GM18507 (cell line): ENCODE measurements around the gene GPC6.
"Not testable (repeated sequence)": the region's sequence is repeated elsewhere in the genome, so short reads cannot be mapped to it uniquely, and the experiment has no call there.

ENCODE experiments used
- DNase-seq: peaks from one replicate; pipeline ENCODE4 v3.0.0; 2011; ENCODE audit warnings: low read depth; ENCODE audit not compliant: insufficient read length; ENCODE audit errors: extremely low spot score
- FAIRE-seq: peaks from 2 replicates; lab custom pipeline; 2011; peaks lifted over from hg19 to GRCh38; lab: Jason Lieb, UNC

Gene GPC6

GRCh38 chr13:93305886-93306285, 79.3 kb downstream of the GPC6 start:
- FAIRE-seq (no peak), DNase-seq (no peak)

- FAIRE-seq, result no peak
These were observed 80.5 kb downstream of the GPC6 start for GRCh38 chr13:93307136-93307535.

GRCh38 chr13:93307651-93308050, 81.0 kb downstream of the GPC6 start:
- no peak for DNase-seq
- no peak for FAIRE-seq

More at GRCh38 chr13:93307136-93307535, 80.5 kb downstream of the GPC6 start:
- DNase-seq, result no peak

- no peak for FAIRE-seq
- DNase-seq, result no peak
These were observed 83.4 kb downstream of the GPC6 start for GRCh38 chr13:93309886-93310523.

GRCh38 chr13:93316841-93317240, 90.2 kb downstream of the GPC6 start:
- DNase-seq (no peak), FAIRE-seq (no peak)

GRCh38 chr13:93318534-93319254, 92.1 kb downstream of the GPC6 start:
- DNase-seq, result no peak
- no peak for FAIRE-seq

GRCh38 chr13:93320942-93321341, 94.3 kb downstream of the GPC6 start:
- DNase-seq (no peak), FAIRE-seq (no peak)

GRCh38 chr13:93323880-93324279, 97.3 kb downstream of the GPC6 start:
- FAIRE-seq, DNase-seq: not testable (repeated sequence)

- FAIRE-seq, result no peak
- DNase-seq, result no peak
These were observed 99.0 kb downstream of the GPC6 start for GRCh38 chr13:93325303-93326233.

- no peak for FAIRE-seq
These were observed 99.7 kb downstream of the GPC6 start for GRCh38 chr13:93326234-93326811.

GRCh38 chr13:93328943-93329342, 102.3 kb downstream of the GPC6 start:
- DNase-seq (no peak), FAIRE-seq (no peak)

More at GRCh38 chr13:93326234-93326811, 99.7 kb downstream of the GPC6 start:
- no peak for DNase-seq

GRCh38 chr13:93336728-93337127, 110.1 kb downstream of the GPC6 start:
- no peak for DNase-seq
- FAIRE-seq, result no peak

GRCh38 chr13:93338030-93338429, 111.4 kb downstream of the GPC6 start:
- DNase-seq, result no peak
- FAIRE-seq, result no peak

GRCh38 chr13:93338906-93339305, 112.3 kb downstream of the GPC6 start:
- DNase-seq, result no peak
- FAIRE-seq, result no peak

- FAIRE-seq (no peak), DNase-seq (no peak)
These were observed 112.9 kb downstream of the GPC6 start for GRCh38 chr13:93339550-93339949.

GRCh38 chr13:93341517-93341916, 114.9 kb downstream of the GPC6 start:
- DNase-seq (no peak), FAIRE-seq (no peak)

GRCh38 chr13:93343097-93343496, 116.5 kb downstream of the GPC6 start:
- no peak for DNase-seq
- no peak for FAIRE-seq

- DNase-seq (no peak), FAIRE-seq (no peak)
These were observed 117.6 kb downstream of the GPC6 start for GRCh38 chr13:93344048-93344705.

GRCh38 chr13:93345024-93345423, 118.4 kb downstream of the GPC6 start:
- FAIRE-seq, result no peak
- no peak for DNase-seq
